NCI-H1694 (cell line): ENCODE measurements around the gene FIBCD1.

Experiments
- DNase-seq: peaks from one replicate; lab custom pipeline; 2025; lab: John Stamatoyannopoulos, UW

The FIBCD1 gene

DNA sequence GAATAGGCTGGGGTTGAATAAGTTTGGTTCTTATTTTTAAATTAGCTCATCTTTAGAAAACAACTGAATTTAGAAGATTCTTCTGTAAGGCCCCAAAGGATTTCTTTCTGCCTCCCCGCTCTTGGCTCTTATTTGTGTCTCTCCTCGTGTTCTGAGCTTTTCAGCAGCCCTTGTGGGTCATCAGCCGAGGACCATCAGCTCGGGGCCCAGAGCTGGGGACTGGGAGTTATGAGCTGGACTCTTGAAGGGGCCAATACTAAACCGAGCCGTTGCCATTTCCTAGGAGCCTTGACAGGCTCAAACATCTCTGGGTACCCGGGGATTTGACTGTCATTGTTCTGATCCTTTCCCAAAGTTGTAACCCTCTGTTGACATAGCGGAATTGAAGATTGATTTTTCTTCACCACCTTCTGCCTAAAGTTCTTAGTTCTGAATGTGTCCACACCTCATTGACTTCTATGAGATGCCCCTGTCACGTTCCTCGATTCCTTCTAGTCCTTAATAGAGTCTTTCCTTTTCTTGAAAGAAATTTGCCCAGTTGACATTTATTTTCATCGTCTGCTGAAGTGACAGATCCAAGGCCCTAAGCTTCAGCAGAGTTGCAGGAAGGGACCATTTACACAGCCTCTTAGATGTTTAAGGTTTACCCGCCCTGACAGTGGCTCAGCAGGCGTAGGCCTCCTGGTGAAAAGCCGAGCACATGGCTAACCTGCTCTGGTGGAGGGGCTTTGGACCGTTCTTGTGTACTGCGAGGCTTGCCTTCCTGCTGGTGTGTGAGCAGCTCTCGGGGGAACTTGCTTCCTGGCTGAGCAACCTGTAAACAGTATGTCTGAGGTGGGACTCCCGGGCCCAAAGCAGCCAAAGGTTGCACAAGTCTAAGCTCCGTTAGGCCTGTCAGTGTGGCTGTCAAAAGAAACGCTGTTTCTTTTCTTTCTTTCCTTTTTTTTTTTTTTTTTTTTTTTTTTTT is 80.0 kb downstream of the FIBCD1 start:
- DNase-seq = no peak

DNA sequence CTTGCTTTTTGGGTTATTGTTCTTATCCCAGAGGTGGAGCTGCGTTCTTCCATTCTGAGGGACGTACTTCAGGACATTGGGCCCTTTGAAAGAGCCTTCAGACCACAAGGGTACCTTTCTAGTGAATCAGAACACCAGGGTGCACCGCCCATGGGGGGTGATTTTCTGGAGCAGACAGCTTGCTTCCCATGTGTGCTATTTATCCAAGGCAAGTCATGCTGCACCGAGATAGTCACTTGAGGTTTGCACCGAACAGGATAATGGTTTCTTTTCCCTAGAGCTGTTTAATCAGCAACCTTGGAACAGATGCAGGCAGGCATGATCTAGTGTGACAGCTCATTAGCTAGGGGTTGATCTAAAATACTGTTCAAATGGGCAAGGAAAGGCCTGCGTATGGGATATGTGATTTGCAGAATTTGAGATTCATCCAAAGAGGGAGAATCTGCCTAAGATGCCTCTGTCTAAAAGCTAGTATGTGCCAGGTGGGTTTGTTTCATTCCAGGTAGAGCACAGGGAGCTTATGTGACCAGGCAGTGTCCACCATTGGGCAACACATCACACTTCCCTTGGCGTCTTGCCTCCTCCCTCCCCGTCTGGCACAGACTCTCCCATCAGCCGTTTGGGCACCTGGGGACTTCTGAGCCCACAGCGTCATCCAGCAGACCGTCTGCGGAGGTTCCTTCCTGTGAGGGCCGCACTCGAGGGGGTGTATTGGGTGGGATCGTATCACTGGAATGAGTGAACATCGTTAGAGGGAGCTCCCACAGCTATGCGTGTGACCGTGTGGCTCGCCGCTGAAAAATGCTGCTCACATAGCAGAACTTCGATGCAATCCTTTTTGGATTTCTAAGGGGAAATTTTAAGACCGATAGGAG is 80.9 kb downstream of the FIBCD1 start:
- peak; percentile 38 for DNase-seq

DNA sequence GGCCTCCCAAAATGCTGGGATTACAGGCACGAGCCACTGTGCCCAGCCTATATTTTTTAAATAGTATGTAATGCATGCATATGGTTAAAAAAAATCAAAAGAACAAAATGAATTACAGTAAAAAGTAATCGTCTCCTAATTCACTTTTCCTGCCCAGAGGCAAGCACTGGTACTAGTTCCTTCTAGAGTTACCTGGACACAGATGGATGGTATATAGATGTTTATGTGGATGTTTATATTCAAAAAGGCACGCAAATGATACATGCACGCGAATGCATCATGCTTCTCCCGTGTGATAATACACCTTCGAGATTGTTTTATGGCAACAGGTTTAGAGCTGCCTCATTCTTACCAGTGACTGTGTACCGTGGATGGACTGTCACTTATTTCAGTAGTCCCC is 82.6 kb downstream of the FIBCD1 start:
- DNase-seq = no peak

DNA sequence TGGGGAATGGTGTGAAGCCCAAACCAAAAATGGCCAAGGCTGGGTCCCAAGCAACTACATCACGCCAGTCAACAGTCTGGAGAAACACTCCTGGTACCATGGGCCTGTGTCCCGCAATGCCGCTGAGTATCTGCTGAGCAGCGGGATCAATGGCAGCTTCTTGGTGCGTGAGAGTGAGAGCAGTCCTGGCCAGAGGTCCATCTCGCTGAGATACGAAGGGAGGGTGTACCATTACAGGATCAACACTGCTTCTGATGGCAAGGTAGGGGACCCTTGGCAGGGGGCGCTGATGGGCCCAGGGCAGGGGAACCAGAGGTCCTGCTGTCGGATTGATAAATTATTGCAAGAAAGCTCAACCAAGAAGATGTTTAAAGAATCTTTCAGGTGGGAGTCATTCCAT is 84.2 kb downstream of the FIBCD1 start:
- DNase-seq = no peak

DNA sequence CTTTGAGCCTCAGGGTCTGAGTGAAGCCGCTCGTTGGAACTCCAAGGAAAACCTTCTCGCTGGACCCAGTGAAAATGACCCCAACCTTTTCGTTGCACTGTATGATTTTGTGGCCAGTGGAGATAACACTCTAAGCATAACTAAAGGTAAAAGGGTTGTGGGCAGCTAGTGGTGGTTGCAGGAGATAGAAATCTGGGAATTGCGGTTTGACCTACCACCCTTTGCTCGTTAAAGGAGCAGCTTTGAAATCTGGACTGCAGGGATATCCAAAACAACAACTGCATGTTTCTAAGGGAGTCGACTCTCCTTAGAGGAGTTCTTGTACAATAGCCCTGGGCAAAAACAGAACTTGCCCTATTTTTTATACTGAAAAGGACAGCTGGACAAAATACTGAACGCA is 85.0 kb downstream of the FIBCD1 start:
- DNase-seq = no peak

DNA sequence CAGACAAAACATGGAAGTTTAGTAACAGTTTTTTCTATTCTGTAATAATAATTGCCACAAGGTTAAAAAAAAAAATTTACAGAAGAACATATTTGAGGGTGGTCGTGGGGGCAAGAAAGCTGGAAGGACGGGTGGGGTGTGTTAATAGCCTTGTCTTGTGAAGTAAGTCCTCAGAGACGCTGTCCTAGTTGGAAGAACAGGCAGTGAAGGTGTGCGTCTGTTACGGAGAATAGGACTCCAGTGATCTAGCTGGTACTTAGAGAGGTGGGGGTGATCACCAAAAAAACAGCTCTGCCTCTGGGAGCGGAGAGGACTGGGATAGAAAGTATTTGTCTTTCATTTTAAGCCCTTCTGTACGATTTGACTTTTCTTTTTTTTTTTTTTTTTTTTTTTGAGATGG is 86.2 kb downstream of the FIBCD1 start:
- DNase-seq = no peak
